DOHH2 (cell line): Measurements from ENCODE around the gene POM121.
"Not testable (repeated sequence)": the region's sequence is repeated elsewhere in the genome, so short reads cannot be mapped to it uniquely, and the experiment has no call there.

Experiments used
- EZH2phosphoT487 ChIP-seq: fragments of 200-600 bp; sonication (generic); IDR thresholded peaks from 2 replicates; pipeline ENCODE4 v1.6.1; 2017; ENCODE audit warnings: borderline replicate concordance, mild to moderate bottlenecking, antibody characterized with exemption, low read length, moderate library complexity, mixed read lengths
- TF ChIP-seq, protein P1 (sequence below): fragments of 200-600 bp; sonication (generic); IDR thresholded peaks from one replicate; pipeline ENCODE4 v1.5.1; 2014; ENCODE audit warnings: antibody characterized with exemption, mild to moderate bottlenecking, low read depth, low read length; ENCODE audit not compliant: poor library complexity, severe bottlenecking

DNA sequence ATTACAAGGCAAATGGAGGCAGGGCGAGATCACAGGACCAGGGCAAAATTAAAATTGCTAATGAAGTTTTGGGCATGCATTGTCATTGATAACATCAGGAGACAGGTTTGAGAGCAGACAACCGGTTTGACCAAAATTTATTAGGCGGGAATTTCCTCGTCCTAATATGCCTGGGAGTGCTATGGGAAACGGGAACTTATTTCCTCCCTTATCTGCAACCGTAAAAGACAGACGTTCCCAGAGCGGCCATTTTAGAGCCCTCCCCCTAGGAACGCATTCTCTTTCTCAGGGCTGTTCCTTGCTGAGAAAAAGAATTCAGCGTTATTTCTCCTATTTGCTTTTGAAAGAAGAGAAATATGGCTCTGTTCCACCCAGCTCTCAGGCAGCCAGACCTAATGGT, 16.5 kb upstream of the POM121 start:
- TF ChIP-seq EZH2phosphoT487, result not testable (repeated sequence)
- TF ChIP-seq, protein P1, sequence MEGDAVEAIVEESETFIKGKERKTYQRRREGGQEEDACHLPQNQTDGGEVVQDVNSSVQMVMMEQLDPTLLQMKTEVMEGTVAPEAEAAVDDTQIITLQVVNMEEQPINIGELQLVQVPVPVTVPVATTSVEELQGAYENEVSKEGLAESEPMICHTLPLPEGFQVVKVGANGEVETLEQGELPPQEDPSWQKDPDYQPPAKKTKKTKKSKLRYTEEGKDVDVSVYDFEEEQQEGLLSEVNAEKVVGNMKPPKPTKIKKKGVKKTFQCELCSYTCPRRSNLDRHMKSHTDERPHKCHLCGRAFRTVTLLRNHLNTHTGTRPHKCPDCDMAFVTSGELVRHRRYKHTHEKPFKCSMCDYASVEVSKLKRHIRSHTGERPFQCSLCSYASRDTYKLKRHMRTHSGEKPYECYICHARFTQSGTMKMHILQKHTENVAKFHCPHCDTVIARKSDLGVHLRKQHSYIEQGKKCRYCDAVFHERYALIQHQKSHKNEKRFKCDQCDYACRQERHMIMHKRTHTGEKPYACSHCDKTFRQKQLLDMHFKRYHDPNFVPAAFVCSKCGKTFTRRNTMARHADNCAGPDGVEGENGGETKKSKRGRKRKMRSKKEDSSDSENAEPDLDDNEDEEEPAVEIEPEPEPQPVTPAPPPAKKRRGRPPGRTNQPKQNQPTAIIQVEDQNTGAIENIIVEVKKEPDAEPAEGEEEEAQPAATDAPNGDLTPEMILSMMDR, result not testable (repeated sequence)
